Muscle of leg (tissue), 11 donors: ENCODE data around the gene FAM9C. TPM values are rescaled to one million over a fixed set of nuclear protein-coding genes. Genes with fewer than 3 reads are reported as not detected.
A peak's percentile ranks its signal among the peaks of the same experiment; 100 is the strongest.

Experiments
- DNase-seq: peaks from one replicate; pipeline ENCODE4 v3.0.0; 2013
- H3K27ac ChIP-seq: one replicate; pipeline ENCODE4 v1.5.1; 2013; ENCODE audit warnings: mild to moderate bottlenecking, low read length, control low read depth
- H3K27me3 ChIP-seq: one replicate; pipeline ENCODE4 v1.6.1; 2013; ENCODE audit warnings: low read length; ENCODE audit not compliant: control insufficient read depth, insufficient read depth
- H3K36me3 ChIP-seq: one replicate; pipeline ENCODE4 v1.6.1; 2013; ENCODE audit warnings: low read length; ENCODE audit not compliant: control insufficient read depth, insufficient read depth
- H3K4me1 ChIP-seq: one replicate; pipeline ENCODE4 v1.6.1; 2013; ENCODE audit warnings: low read length; ENCODE audit not compliant: control insufficient read depth, insufficient read depth
- H3K4me3 ChIP-seq: one replicate; pipeline ENCODE4 v1.5.1; 2013; ENCODE audit warnings: low read length, control low read depth
- H3K9me3 ChIP-seq: replicated peaks from 2 replicates; pipeline ENCODE4 v1.6.1; 2013; ENCODE audit warnings: low read depth, low read length; ENCODE audit not compliant: control insufficient read depth
- WGBS: methylation state at CpG from one replicate; pipeline ENCODE4 v1.1.5; 2013; ENCODE audit warnings: missing lambda C conversion rate; ENCODE audit not compliant: insufficient coverage; 5-methylcytosine and 5-hydroxymethylcytosine counted together
- polyA plus RNA-seq, 8 donors: library from polyadenylated mRNA; unstranded; fragments of 120-200 nt; gene quantifications; one replicate each; pipeline versions ENCODE4 v1.2.1 to v1.2.3, GENCODE V29; 2013; ENCODE audit warnings: inconsistent platforms in 1 of 8, low replicate concordance in 1 of 8; ENCODE audit not compliant: insufficient read length in 8 of 8, insufficient read depth in 1 of 8
- total RNA-seq: library from RNA; stranded (reverse); fragments of 120-200 nt; gene quantifications from one replicate; pipeline ENCODE4 v1.2.4, GENCODE V29; 2013

FAM9C gene
- total and polyA plus RNA-seq, 9 donors = 0.09 to 0.86 (median 0.32) TPM; not detected in 1

GRCh38 chrX:13043938-13044337 lies 482 bp downstream of the FAM9C start:
- no peaks in the 10 kb centered on the region for H3K9me3 ChIP-seq
- H3K4me1 ChIP-seq = peaks cover 5% of the 10 kb centered on the region
- H3K27ac ChIP-seq = no peak overlapping the region
- 81% methylated on average over 24 of the region's 25 CpGs for WGBS
- no peaks in the 10 kb centered on the region for H3K36me3 ChIP-seq
- H3K4me3 ChIP-seq = no peak overlapping the region
- DNase-seq = no peak
- peaks cover 11% of the 10 kb centered on the region for H3K27me3 ChIP-seq

- Histone ChIP-seq H3K4me3 (no peak overlapping the region), H3K27ac (no peak overlapping the region), H3K27me3 (peaks cover 11% of the 10 kb centered on the region), H3K36me3 (no peaks in the 10 kb centered on the region), H3K9me3 (no peaks in the 10 kb centered on the region), H3K4me1 (peaks cover 4% of the 10 kb centered on the region)
- WGBS = 53% methylated on average over 10 of the region's 10 CpGs
- peak; percentile 18 for DNase-seq
Observed at GRCh38 chrX:13043138-13043537, 1.3 kb downstream of the FAM9C start.

GRCh38 chrX:13036896-13037295 lies 7.5 kb downstream of the FAM9C start:
- Histone ChIP-seq H3K27me3 (peaks cover 7% of the 10 kb centered on the region), H3K27ac (no peak overlapping the region), H3K36me3 (no peaks in the 10 kb centered on the region), H3K4me3 (no peak overlapping the region), H3K4me1 (no peaks in the 10 kb centered on the region), H3K9me3 (no peaks in the 10 kb centered on the region)
- no peak for DNase-seq
- 57% methylated on average over 3 of the region's 3 CpGs for WGBS

- Histone ChIP-seq H3K27me3 (peaks cover 14% of the 10 kb centered on the region), H3K4me3 (no peak overlapping the region)
- 70% methylated on average over 2 of the region's 2 CpGs for WGBS
Observed at GRCh38 chrX:13033193-13033592, 11.2 kb downstream of the FAM9C start.

GRCh38 chrX:13029887-13030771 lies 14.3 kb downstream of the FAM9C start:
- DNase-seq = peak; percentile 63
- no peak overlapping the region for H3K4me3 ChIP-seq
- H3K27ac ChIP-seq = peak overlapping the region; percentile 78
- H3K27me3 ChIP-seq = peaks cover 16% of the 10 kb centered on the region
- H3K36me3 ChIP-seq = no peaks in the 10 kb centered on the region
- 70% methylated on average over 2 of the region's 8 CpGs for WGBS
- peaks cover 15% of the 10 kb centered on the region for H3K4me1 ChIP-seq
- no peaks in the 10 kb centered on the region for H3K9me3 ChIP-seq

More at GRCh38 chrX:13033193-13033592, 11.2 kb downstream of the FAM9C start:
- peaks cover 15% of the 10 kb centered on the region for H3K4me1 ChIP-seq
- no peak overlapping the region for H3K27ac ChIP-seq
- no peaks in the 10 kb centered on the region for H3K9me3 ChIP-seq
- no peak for DNase-seq
- no peaks in the 10 kb centered on the region for H3K36me3 ChIP-seq

GRCh38 chrX:13029637-13029886 lies 14.9 kb downstream of the FAM9C start:
- H3K27ac ChIP-seq = peak overlapping the region; percentile 78
- DNase-seq = no peak
- peaks cover 19% of the 10 kb centered on the region for H3K27me3 ChIP-seq
- H3K36me3 ChIP-seq = no peaks in the 10 kb centered on the region
- no peak overlapping the region for H3K4me3 ChIP-seq
- H3K4me1 ChIP-seq = peaks cover 15% of the 10 kb centered on the region
- H3K9me3 ChIP-seq = no peaks in the 10 kb centered on the region

- Histone ChIP-seq H3K36me3 (no peaks in the 10 kb centered on the region), H3K27me3 (peaks cover 19% of the 10 kb centered on the region), H3K9me3 (no peaks in the 10 kb centered on the region), H3K27ac (peak overlapping the region; percentile 78), H3K4me3 (no peak overlapping the region), H3K4me1 (peaks cover 15% of the 10 kb centered on the region)
- peak; percentile 80 for DNase-seq
- WGBS = 7% methylated on average over 2 of the region's 6 CpGs
Observed at GRCh38 chrX:13028871-13029636, 15.4 kb downstream of the FAM9C start.

GRCh38 chrX:13026877-13027652 lies 17.4 kb downstream of the FAM9C start:
- WGBS = no CpG with 5 or more reads among the region's 8 CpGs
- Histone ChIP-seq H3K4me1 (peaks cover 17% of the 10 kb centered on the region), H3K9me3 (no peaks in the 10 kb centered on the region), H3K27me3 (peaks cover 27% of the 10 kb centered on the region), H3K4me3 (no peak overlapping the region), H3K36me3 (no peaks in the 10 kb centered on the region), H3K27ac (no peak overlapping the region)
- no peak for DNase-seq

GRCh38 chrX:13024986-13025385 lies 19.4 kb downstream of the FAM9C start:
- H3K4me1 ChIP-seq = peaks cover 12% of the 10 kb centered on the region
- no peak for DNase-seq
- no peaks in the 10 kb centered on the region for H3K36me3 ChIP-seq
- H3K9me3 ChIP-seq = no peaks in the 10 kb centered on the region
- peaks cover 25% of the 10 kb centered on the region for H3K27me3 ChIP-seq
- H3K27ac ChIP-seq = no peak overlapping the region
- no peak overlapping the region for H3K4me3 ChIP-seq
- 58% methylated on average over 2 of the region's 3 CpGs for WGBS

GRCh38 chrX:13023979-13024378 lies 20.4 kb downstream of the FAM9C start:
- no peak overlapping the region for H3K27ac ChIP-seq
- WGBS = 78% methylated on average over 4 of the region's 4 CpGs
- no peak for DNase-seq

More at GRCh38 chrX:13023979-13024378, 20.4 kb downstream of the FAM9C start:
- peaks cover 4% of the 10 kb centered on the region for H3K4me1 ChIP-seq
- H3K9me3 ChIP-seq = no peaks in the 10 kb centered on the region
- no peaks in the 10 kb centered on the region for H3K36me3 ChIP-seq
- peaks cover 21% of the 10 kb centered on the region for H3K27me3 ChIP-seq
- no peak overlapping the region for H3K4me3 ChIP-seq
